Osteoblast (primary cell): ENCODE results near the gene PLSCR3. TPM values are rescaled to one million over a fixed set of nuclear protein-coding genes. Genes with fewer than 3 reads are reported as not detected.

Source experiments
- DNase-seq: peaks from one replicate; pipeline ENCODE4 v3.0.0; 2011; ENCODE audit warnings: low spot score, mixed read lengths; ENCODE audit not compliant: insufficient read length; ENCODE audit errors: missing footprints
- H2AFZ ChIP-seq: 2 replicates; pipeline ENCODE4 v1.6.0; 2011; ENCODE audit warnings: mild to moderate bottlenecking, low read length
- H3K27ac ChIP-seq: 2 replicates; pipeline ENCODE4 v1.5.1; 2011; ENCODE audit warnings: mild to moderate bottlenecking, low read depth, low read length, moderate library complexity
- H3K27me3 ChIP-seq: 2 replicates; pipeline ENCODE4 v1.6.0; 2012; ENCODE audit warnings: mild to moderate bottlenecking, control low read depth, inconsistent platforms, low read length, moderate library complexity; ENCODE audit not compliant: insufficient read depth
- H3K36me3 ChIP-seq: 2 replicates; pipeline ENCODE4 v1.5.1; 2011; ENCODE audit warnings: mild to moderate bottlenecking, low read length, control low read depth, moderate library complexity; ENCODE audit not compliant: insufficient read depth
- H3K4me1 ChIP-seq: 2 replicates; pipeline ENCODE4 v1.5.1; 2011; ENCODE audit warnings: mild to moderate bottlenecking, low read length, control low read depth, moderate library complexity; ENCODE audit not compliant: insufficient read depth
- H3K4me2 ChIP-seq: 2 replicates; pipeline ENCODE4 v1.6.0; 2011; ENCODE audit warnings: mild to moderate bottlenecking, low read length; ENCODE audit not compliant: insufficient read depth
- H3K4me3 ChIP-seq: fragments of 200-600 bp; sonication (generic); 3 replicates; pipeline ENCODE4 v1.5.1; 2012; ENCODE audit warnings: mild to moderate bottlenecking, low read length, inconsistent platforms; ENCODE audit not compliant: insufficient read depth
- H3K79me2 ChIP-seq: 2 replicates; pipeline ENCODE4 v1.6.0; 2012; ENCODE audit warnings: mild to moderate bottlenecking, low read length, control low read depth, inconsistent platforms; ENCODE audit not compliant: insufficient read depth
- H3K9me3 ChIP-seq: 2 replicates; pipeline ENCODE4 v1.5.1; 2011; ENCODE audit warnings: low read depth, low read length, control low read depth
- H4K20me1 ChIP-seq: 2 replicates; pipeline ENCODE4 v1.6.0; 2012; ENCODE audit warnings: mild to moderate bottlenecking, low read length, control low read depth; ENCODE audit not compliant: insufficient read depth
- total RNA-seq: library from RNA; depleted of rRNA; stranded (reverse); fragments of >200 nt; gene quantifications from 2 replicates; pipeline ENCODE4 v1.2.3, GENCODE V29; 2012
- TF ChIP-seq, protein P1 (sequence below): IDR thresholded peaks from 2 replicates; pipeline ENCODE4 v1.5.1; 2011; ENCODE audit warnings: mild to moderate bottlenecking, low read depth, low read length, moderate library complexity; ENCODE audit errors: extremely low read depth

Gene PLSCR3
- 19.4 and 27.9 TPM in 2 replicates for total RNA-seq

DNA sequence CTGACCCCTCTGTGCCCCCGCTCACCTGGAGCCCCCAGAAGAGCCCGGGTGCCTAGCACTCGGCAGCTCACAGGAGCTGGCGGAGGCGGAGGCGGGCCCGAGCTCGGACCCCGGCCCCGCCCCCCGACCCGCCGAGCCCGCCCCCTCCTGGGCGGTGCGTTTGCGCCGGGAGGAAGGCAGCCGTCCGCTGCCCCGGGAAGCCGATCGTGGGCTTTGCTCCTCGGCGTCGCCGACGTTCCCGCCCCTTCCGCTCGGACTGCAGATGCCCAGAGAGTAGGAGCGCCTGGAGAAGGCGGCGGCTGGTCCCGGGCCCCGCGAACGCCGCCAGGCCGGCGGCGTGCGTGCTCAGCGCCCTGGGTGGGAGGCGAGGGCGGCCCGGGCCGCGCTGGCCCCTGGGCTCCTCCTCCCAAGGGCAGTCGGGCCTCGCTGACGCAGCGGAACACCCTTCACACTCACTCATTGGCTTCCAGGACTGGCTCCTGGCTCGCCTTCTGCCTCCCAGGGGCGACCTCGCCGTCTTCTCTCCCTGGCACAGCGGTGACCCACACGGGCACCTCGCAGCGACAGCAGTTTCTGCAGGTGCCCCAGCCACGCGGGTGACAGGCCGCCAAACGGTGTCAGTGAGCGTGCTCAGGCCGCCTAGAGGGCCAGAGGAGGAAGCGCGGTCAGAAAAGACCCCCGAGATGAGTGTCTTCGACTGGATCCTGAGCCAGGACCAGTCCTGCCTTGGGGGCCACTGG lies at the start of gene PLSCR3:
TSS of gene PLSCR3 (minus strand) at position 74 of the 740 bp plus-strand sequence. CDS start 415 bp downstream, outside the sequence.
- peaks cover 28% of the 10 kb centered on the region for H3K36me3 ChIP-seq
- H3K27ac ChIP-seq, result peak within 1 kb of the TSS; percentile 85
- H3K4me1 ChIP-seq, result peaks cover 11% of the 10 kb centered on the region
- H3K79me2 ChIP-seq, result peaks cover 7% of the 10 kb centered on the region
- peak; percentile 100 for DNase-seq
- H3K4me2 ChIP-seq, result peak within 1 kb of the TSS; percentile 95
- no peaks in the 10 kb centered on the region for H4K20me1 ChIP-seq
- no peaks in the 10 kb centered on the region for H3K9me3 ChIP-seq
- TF ChIP-seq, protein P1, sequence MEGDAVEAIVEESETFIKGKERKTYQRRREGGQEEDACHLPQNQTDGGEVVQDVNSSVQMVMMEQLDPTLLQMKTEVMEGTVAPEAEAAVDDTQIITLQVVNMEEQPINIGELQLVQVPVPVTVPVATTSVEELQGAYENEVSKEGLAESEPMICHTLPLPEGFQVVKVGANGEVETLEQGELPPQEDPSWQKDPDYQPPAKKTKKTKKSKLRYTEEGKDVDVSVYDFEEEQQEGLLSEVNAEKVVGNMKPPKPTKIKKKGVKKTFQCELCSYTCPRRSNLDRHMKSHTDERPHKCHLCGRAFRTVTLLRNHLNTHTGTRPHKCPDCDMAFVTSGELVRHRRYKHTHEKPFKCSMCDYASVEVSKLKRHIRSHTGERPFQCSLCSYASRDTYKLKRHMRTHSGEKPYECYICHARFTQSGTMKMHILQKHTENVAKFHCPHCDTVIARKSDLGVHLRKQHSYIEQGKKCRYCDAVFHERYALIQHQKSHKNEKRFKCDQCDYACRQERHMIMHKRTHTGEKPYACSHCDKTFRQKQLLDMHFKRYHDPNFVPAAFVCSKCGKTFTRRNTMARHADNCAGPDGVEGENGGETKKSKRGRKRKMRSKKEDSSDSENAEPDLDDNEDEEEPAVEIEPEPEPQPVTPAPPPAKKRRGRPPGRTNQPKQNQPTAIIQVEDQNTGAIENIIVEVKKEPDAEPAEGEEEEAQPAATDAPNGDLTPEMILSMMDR, result peak; percentile 25
- H3K4me3 ChIP-seq, result peak within 1 kb of the TSS; percentile 85
- H2AFZ ChIP-seq, result peak within 1 kb of the TSS; percentile 96
- no peaks in the 10 kb centered on the region for H3K27me3 ChIP-seq

DNA sequence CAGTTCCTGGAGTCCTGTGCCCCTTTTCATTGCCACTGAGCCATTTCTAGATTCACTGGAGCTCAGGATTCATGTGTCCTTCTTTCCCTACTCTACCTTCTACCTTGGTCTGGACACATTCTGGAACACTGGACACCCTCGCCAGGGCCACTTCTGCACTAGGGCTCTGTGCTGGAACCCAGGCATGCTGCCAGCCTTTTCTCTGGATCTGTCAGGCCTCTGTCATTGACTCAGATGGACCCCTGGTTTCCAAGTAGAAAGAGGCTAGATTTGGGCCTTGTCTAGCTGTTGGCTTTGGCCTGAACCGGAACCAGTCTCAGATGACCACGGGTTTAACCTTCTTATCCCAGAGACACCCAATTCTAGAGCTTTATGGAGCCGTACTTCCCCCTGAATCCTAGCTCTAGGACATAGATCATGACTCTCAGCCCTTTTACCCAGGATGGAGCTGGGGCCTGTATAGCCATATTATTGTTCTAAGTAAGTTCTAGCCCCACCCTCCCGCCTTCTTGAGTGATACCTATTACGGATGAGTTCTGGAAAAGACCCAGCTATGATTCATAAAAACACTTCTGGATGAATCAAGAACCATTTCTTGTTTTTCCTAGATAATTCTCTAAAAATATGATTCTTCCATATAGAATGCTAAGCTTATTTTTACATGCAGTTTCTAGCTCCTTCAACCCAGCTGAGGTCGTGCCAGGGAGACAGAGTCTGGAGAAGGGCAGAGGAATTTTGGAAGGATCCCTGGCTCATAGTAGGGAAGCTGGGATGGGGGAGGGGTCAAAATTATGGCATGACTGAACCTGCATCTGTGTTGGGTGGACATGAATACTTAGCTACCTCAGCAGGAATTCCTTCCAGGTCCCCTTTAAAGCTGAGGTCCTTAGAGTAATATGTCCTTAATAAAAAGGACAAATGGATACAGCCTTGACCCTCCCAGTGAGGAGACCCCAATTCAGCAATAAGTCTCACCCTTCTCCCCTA lies 49.5 kb upstream of the PLSCR3 start:
- Histone ChIP-seq H3K4me1 (peaks cover 20% of the 10 kb centered on the region), H3K4me3 (no peak overlapping the region), H3K9me3 (no peaks in the 10 kb centered on the region), H3K27ac (no peak overlapping the region), H3K4me2 (no peak overlapping the region), H4K20me1 (no peaks in the 10 kb centered on the region), H3K36me3 (no peaks in the 10 kb centered on the region), H3K79me2 (no peaks in the 10 kb centered on the region), H2AFZ (no peak overlapping the region), H3K27me3 (peaks cover 51% of the 10 kb centered on the region)
- peak; percentile 93 for DNase-seq
- TF ChIP-seq, protein P1, result no peak

DNA sequence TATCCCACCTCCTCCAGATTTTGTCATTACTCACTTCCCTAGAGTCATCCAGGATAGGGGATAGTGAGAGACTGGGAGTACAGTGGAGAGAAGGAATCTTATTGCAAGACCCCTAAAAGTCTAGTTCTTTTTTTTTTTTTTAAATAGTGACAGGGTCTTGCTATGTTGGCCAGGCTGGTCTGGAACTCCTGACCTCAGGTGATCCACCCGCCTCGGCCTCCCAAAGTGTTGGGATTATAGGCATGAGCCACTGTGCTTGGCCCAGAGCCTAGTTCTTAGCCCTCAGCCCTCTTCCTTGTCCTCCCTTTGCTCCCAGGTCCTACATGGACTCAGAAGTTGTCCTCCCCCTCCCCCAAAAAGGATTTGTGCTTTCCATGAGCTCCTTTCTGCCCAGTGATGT lies 47.8 kb upstream of the PLSCR3 start:
- H3K4me2 ChIP-seq, result no peak overlapping the region
- no peaks in the 10 kb centered on the region for H3K36me3 ChIP-seq
- TF ChIP-seq, protein P1, result no peak
- DNase-seq, result peak; percentile 44
- no peaks in the 10 kb centered on the region for H4K20me1 ChIP-seq
- no peak overlapping the region for H3K4me3 ChIP-seq
- H3K9me3 ChIP-seq, result no peaks in the 10 kb centered on the region
- no peak overlapping the region for H2AFZ ChIP-seq
- H3K27me3 ChIP-seq, result peaks cover 55% of the 10 kb centered on the region
- peaks cover 24% of the 10 kb centered on the region for H3K4me1 ChIP-seq
- H3K27ac ChIP-seq, result no peak overlapping the region
- no peaks in the 10 kb centered on the region for H3K79me2 ChIP-seq
